Neural cell (in vitro differentiated cells): Measurements from ENCODE around the gene GALNT15. TPM values are rescaled to one million over a fixed set of nuclear protein-coding genes. Genes with fewer than 3 reads are reported as not detected.

Source experiments
- H2AFZ ChIP-seq: fragments of 200-600, 300-800 bp; sonication (generic), shearing (Covaris generic); 2 replicates; pipeline ENCODE4 v1.6.0; 2014; ENCODE audit warnings: low read depth, mild to moderate bottlenecking, antibody characterized with exemption, low read length, moderate library complexity
- H3F3A ChIP-seq: fragments of 200-600 bp; shearing (Covaris generic); 2 replicates; pipeline ENCODE4 v1.6.1; 2016; ENCODE audit warnings: mild to moderate bottlenecking, moderate library complexity, mixed read lengths, antibody characterized with exemption, low read length; ENCODE audit not compliant: insufficient read depth, poor library complexity, severe bottlenecking
- H3K27ac ChIP-seq: fragments of 200-600, 300-800 bp; sonication (generic), shearing (Covaris generic); 2 replicates; pipeline ENCODE4 v1.5.1; 2014; ENCODE audit warnings: mild to moderate bottlenecking, low read length, moderate library complexity
- H3K27me3 ChIP-seq: fragments of 300-800, 200-600 bp; sonication (generic), shearing (Covaris generic); 2 replicates; pipeline ENCODE4 v1.6.0; 2014; ENCODE audit warnings: mild to moderate bottlenecking, low read depth, low read length, moderate library complexity; ENCODE audit not compliant: insufficient read depth
- H3K36me3 ChIP-seq: fragments of 300-800, 200-600 bp; sonication (generic), shearing (Covaris generic); 2 replicates; pipeline ENCODE4 v1.5.1; 2014; ENCODE audit warnings: mild to moderate bottlenecking, antibody characterized with exemption, low read length, moderate library complexity; ENCODE audit not compliant: insufficient read depth
- H3K4me2 ChIP-seq: fragments of 300-800, 200-600 bp; sonication (generic), shearing (Covaris generic); 2 replicates; pipeline ENCODE4 v1.6.0; 2014; ENCODE audit warnings: mild to moderate bottlenecking, low read length
- H3K4me3 ChIP-seq: fragments of 300-800, 200-600 bp; sonication (generic), shearing (Covaris generic); 2 replicates; pipeline ENCODE4 v1.5.1; 2014; ENCODE audit warnings: mild to moderate bottlenecking, low read length, moderate library complexity
- H3K79me2 ChIP-seq: fragments of 200-600 bp; shearing (Covaris generic); replicated peaks from 2 replicates; pipeline ENCODE4 v1.6.0; 2014; ENCODE audit warnings: mild to moderate bottlenecking, low read length, moderate library complexity; ENCODE audit not compliant: insufficient read depth
- H3K9ac ChIP-seq: fragments of 300-800, 200-600 bp; sonication (generic), shearing (Covaris generic); 2 replicates; pipeline ENCODE4 v1.6.1; 2016; ENCODE audit warnings: mild to moderate bottlenecking, low read length, mixed read lengths
- H3K9me2 ChIP-seq: fragments of 200-600 bp; shearing (Covaris generic); 2 replicates; pipeline ENCODE4 v1.6.1; 2016; ENCODE audit warnings: mild to moderate bottlenecking, low read length, mixed read lengths; ENCODE audit not compliant: insufficient read depth
- H3K9me3 ChIP-seq: fragments of 200-600, 300-800 bp; sonication (generic), shearing (Covaris generic); 2 replicates; pipeline ENCODE4 v1.6.1; 2016; ENCODE audit warnings: mild to moderate bottlenecking, mixed run types, low read length, moderate library complexity, mixed read lengths
- H4K20me1 ChIP-seq: fragments of 200-600 bp; shearing (Covaris generic); 2 replicates; pipeline ENCODE4 v1.6.1; 2016; ENCODE audit warnings: mild to moderate bottlenecking, mixed run types; ENCODE audit not compliant: insufficient read depth
- CTCF ChIP-seq: fragments of 450-650 bp; IDR thresholded peaks from 2 replicates; pipeline ENCODE4 v1.5.1; 2014; ENCODE audit warnings: antibody characterized with exemption, mild to moderate bottlenecking, moderate library complexity; ENCODE audit not compliant: poor library complexity, severe bottlenecking
- EP300 ChIP-seq: fragments of 450-650 bp; conservative IDR thresholded peaks from 2 replicates; pipeline ENCODE4 v1.6.1; 2014; ENCODE audit warnings: antibody characterized with exemption, mild to moderate bottlenecking, moderate library complexity; ENCODE audit not compliant: poor library complexity, severe bottlenecking
- EZH2 ChIP-seq: fragments of 200-600, 300-800 bp; shearing (Covaris generic), sonication (generic); IDR thresholded peaks from 2 replicates; pipeline ENCODE4 v1.6.1; 2014; ENCODE audit warnings: antibody characterized with exemption, low read length, borderline replicate concordance, mild to moderate bottlenecking; ENCODE audit not compliant: insufficient read depth, poor library complexity, severe bottlenecking
- MXI1 ChIP-seq: fragments of 450-650 bp; conservative IDR thresholded peaks from 2 replicates; pipeline ENCODE4 v1.6.1; 2014; ENCODE audit warnings: antibody characterized with exemption, mild to moderate bottlenecking; ENCODE audit not compliant: poor library complexity, severe bottlenecking
- POLR2AphosphoS5 ChIP-seq: IDR thresholded peaks from 2 replicates; pipeline ENCODE4 v1.6.1; 2012
- RAD21 ChIP-seq: fragments of 450-650 bp; conservative IDR thresholded peaks from 2 replicates; pipeline ENCODE4 v1.6.1; 2014; ENCODE audit warnings: antibody characterized with exemption, mild to moderate bottlenecking, moderate library complexity
- REST ChIP-seq: IDR thresholded peaks from 2 replicates; pipeline ENCODE4 v1.6.1; 2012; ENCODE audit warnings: borderline replicate concordance
- SMC3 ChIP-seq: fragments of 450-650 bp; conservative IDR thresholded peaks from 2 replicates; pipeline ENCODE4 v1.6.1; 2014; ENCODE audit warnings: antibody characterized with exemption, mild to moderate bottlenecking, moderate library complexity; ENCODE audit not compliant: poor library complexity
- TAF1 ChIP-seq: IDR thresholded peaks from 2 replicates; pipeline ENCODE4 v1.6.1; 2012; ENCODE audit warnings: low read depth
- polyA plus RNA-seq: library from polyadenylated mRNA; depleted of rRNA; stranded (reverse); fragments of >200 nt; gene quantifications from 2 replicates; pipeline ENCODE4 v1.2.3, GENCODE V29; 2014

GALNT15 gene
- polyA plus RNA-seq, 1 donor from 2014 or later: 1.5 TPM

- no peaks in the 10 kb centered on the region for H3F3A ChIP-seq
- H3K9me3 ChIP-seq: no peaks in the 10 kb centered on the region
- H3K79me2 ChIP-seq: no peaks in the 10 kb centered on the region
- no peak overlapping the region for H3K27ac ChIP-seq
- H3K27me3 ChIP-seq: no peaks in the 10 kb centered on the region
- no peak for TF ChIP-seq POLR2AphosphoS5
- no peak for TF ChIP-seq SMC3
- no peak for TF ChIP-seq MXI1
- no peak for TF ChIP-seq RAD21
- TF ChIP-seq CTCF: no peak
- no peak for TF ChIP-seq EZH2
- no peak for TF ChIP-seq EP300
- no peak for TF ChIP-seq TAF1
- no peak for TF ChIP-seq REST
- H3K9ac ChIP-seq: no peak overlapping the region
- H3K4me3 ChIP-seq: no peak overlapping the region
- H3K36me3 ChIP-seq: no peaks in the 10 kb centered on the region
- no peaks in the 10 kb centered on the region for H4K20me1 ChIP-seq
- H2AFZ ChIP-seq: no peak overlapping the region
- H3K9me2 ChIP-seq: no peaks in the 10 kb centered on the region
- no peak overlapping the region for H3K4me2 ChIP-seq
Observed at GRCh38 chr3:16127249-16127648, 47.2 kb upstream of the GALNT15 start.

- no peaks in the 10 kb centered on the region for H4K20me1 ChIP-seq
- no peak overlapping the region for H3K27ac ChIP-seq
- no peaks in the 10 kb centered on the region for H3K9me3 ChIP-seq
- TF ChIP-seq EZH2 (no peak), CTCF (no peak), SMC3 (no peak), REST (no peak), EP300 (no peak), TAF1 (no peak), POLR2AphosphoS5 (no peak), MXI1 (no peak), RAD21 (no peak)
- no peaks in the 10 kb centered on the region for H3F3A ChIP-seq
- H3K79me2 ChIP-seq: no peaks in the 10 kb centered on the region
- no peak overlapping the region for H3K4me3 ChIP-seq
- no peaks in the 10 kb centered on the region for H3K9me2 ChIP-seq
- no peak overlapping the region for H3K9ac ChIP-seq
- H3K27me3 ChIP-seq: no peaks in the 10 kb centered on the region
- H3K4me2 ChIP-seq: no peak overlapping the region
- H2AFZ ChIP-seq: no peak overlapping the region
- H3K36me3 ChIP-seq: no peaks in the 10 kb centered on the region
Observed at GRCh38 chr3:16130066-16130465, 44.4 kb upstream of the GALNT15 start.
